HPDE6-E6E7 (cell line): ENCODE data around the gene CYP1B1.
"Not testable (repeated sequence)": the region's sequence is repeated elsewhere in the genome, so short reads cannot be mapped to it uniquely, and the experiment has no call there.

Experiments used
- DNase-seq: peaks from one replicate; pipeline ENCODE4 v3.0.0; 2011; ENCODE audit warnings: missing footprints; ENCODE audit errors: extremely low spot score

CYP1B1 gene

GRCh38 chr2:38099099-38100028 is 23.4 kb upstream of the CYP1B1 start:
- no peak for DNase-seq

- DNase-seq: no peak
Measured at GRCh38 chr2:38098421-38099098, 22.6 kb upstream of the CYP1B1 start.

GRCh38 chr2:38097988-38098385 is 22.0 kb upstream of the CYP1B1 start:
- no peak for DNase-seq

- DNase-seq: no peak
Measured at GRCh38 chr2:38097258-38097987, 21.5 kb upstream of the CYP1B1 start.

GRCh38 chr2:38095996-38096861 is 20.3 kb upstream of the CYP1B1 start:
- peak; percentile 79 for DNase-seq

- no peak for DNase-seq
Measured at GRCh38 chr2:38095079-38095995, 19.4 kb upstream of the CYP1B1 start.

GRCh38 chr2:38093527-38094165 is 17.7 kb upstream of the CYP1B1 start:
- no peak for DNase-seq

- no peak for DNase-seq
Measured at GRCh38 chr2:38092196-38092902, 16.4 kb upstream of the CYP1B1 start.

GRCh38 chr2:38091760-38092159 is 15.8 kb upstream of the CYP1B1 start:
- no peak for DNase-seq

GRCh38 chr2:38090928-38091327 is 15.0 kb upstream of the CYP1B1 start:
- no peak for DNase-seq

- not testable (repeated sequence) for DNase-seq
Measured at GRCh38 chr2:38090212-38090611, 14.3 kb upstream of the CYP1B1 start.

- DNase-seq: not testable (repeated sequence)
Measured at GRCh38 chr2:38085998-38086698, 10.2 kb upstream of the CYP1B1 start.

- not testable (repeated sequence) for DNase-seq
Measured at GRCh38 chr2:38084556-38084955, 8.6 kb upstream of the CYP1B1 start.

- DNase-seq: not testable (repeated sequence)
Measured at GRCh38 chr2:38082727-38083126, 6.8 kb upstream of the CYP1B1 start.

GRCh38 chr2:38080346-38080745 is 4.4 kb upstream of the CYP1B1 start:
- no peak for DNase-seq

GRCh38 chr2:38079116-38080052 is 3.4 kb upstream of the CYP1B1 start:
- DNase-seq: no peak

- no peak for DNase-seq
Measured at GRCh38 chr2:38077431-38077769, 1.4 kb upstream of the CYP1B1 start.
